ENCODE results near the gene PLXNB2.

PLXNB2 gene

GRCh38 chr22:50310949-50311444, 3.6 kb upstream of the PLXNB2 start:
- no peak for DNase-seq

GRCh38 chr22:50310031-50310722, 2.7 kb upstream of the PLXNB2 start:
- DNase-seq, result no peak

DNA sequence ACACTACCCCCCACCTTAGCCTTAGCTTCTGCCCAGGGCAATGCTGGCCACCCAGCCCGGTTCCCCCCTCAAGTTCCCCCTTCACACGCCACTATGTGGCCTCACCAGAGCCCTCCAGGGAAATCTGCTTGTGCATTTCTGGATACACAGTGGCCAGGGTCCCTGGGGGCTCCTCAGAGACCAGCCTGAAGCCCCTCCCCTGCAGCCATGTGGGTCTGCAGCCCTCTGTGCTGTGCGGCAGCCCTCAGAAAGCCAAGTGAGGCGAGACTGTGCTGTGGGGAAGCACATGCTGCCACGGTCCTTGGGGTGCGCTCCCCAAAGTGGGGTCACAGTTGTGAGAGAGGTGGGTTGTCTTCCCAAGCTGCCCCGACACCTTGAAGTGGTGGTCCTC, 2.1 kb upstream of the PLXNB2 start:
- DNase-seq, result no peak

- DNase-seq, result no peak
Measured at GRCh38 chr22:50308986-50309600, 1.6 kb upstream of the PLXNB2 start.

DNA sequence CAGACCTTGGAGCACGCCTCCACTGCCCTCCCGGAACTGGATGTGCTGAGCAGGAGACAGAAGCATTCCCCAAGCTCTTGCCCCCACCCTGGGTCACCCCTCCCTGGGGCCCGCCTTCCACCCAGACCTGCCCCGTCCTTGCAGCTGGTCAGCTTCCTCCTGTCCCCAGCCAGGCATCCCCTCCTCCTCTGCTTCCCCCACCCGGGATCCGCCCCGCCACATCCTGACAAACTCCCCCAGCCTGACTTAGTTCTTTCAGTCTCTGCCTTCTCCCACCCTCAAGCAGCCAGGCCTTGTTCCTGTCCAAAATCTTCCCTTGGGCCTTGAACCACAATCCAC, 1.1 kb upstream of the PLXNB2 start:
- DNase-seq, result no peak

GRCh38 chr22:50307890-50308596, 597 bp upstream of the PLXNB2 start:
- no peak for DNase-seq

- DNase-seq, result no peak
Measured at GRCh38 chr22:50305923-50306566, 1.4 kb downstream of the PLXNB2 start.

DNA sequence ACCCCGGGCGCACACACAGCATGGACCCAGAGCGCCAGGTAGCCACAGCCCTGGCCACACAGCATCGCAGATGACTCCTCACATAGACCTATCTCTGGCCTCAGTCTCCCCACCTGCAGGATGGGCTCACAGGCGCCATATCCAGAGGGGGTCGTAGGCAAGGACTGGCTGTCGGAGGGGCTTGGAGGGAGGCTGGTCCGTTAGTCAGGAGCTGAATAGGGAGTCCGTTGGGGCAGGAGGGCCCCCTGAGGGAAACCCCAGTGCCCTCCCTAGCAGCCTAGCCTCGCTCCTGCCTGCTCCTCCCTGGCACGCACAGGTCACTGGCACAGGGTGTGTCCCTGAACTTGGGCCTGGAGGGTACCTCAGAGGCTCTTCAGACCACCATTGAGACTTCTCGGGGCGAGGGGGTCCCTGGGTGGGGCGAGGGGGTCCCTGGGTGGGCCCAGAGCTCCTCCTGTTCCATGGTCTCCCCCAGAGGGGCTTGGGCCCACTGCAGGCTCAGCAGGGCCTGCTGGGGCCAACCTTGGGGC, 2.0 kb downstream of the PLXNB2 start:
- no peak for DNase-seq

GRCh38 chr22:50304528-50305392, 2.7 kb downstream of the PLXNB2 start:
- DNase-seq, result no peak

DNA sequence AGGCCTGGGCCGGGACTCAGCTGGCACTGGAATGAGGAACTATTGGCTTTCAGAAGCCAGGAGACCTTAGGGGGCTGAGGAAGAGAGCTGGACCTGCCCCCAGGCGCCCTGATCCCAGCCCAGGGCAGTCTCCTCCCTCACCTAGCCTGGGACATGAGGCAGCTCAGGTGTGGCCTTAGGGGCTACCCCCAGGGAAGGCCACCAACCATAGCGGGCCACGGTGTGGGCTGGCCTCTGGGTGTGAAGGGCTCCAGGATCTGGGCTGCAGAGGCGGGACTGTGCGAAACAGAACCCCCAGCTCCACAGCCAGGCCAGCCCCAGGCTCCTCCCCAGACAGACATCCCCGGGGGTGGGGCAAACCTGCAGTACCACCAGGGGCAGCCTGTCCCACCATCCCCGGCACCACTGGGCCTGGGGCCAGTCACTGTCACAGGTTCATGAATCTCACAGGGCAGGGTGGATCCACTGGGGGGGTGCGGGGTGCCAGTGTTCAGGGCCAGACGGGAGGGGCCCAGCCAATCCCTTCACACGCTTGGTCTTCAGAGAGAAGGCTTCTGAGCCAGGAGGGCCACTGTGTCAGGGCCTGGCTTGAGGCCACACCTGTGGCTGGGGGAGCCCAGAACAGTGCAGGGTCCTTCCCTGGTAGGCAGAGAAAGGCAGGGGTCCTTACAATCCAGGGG, 3.5 kb downstream of the PLXNB2 start:
- DNase-seq, result no peak

GRCh38 chr22:50303515-50303847, 4.0 kb downstream of the PLXNB2 start:
- DNase-seq, result no peak

DNA sequence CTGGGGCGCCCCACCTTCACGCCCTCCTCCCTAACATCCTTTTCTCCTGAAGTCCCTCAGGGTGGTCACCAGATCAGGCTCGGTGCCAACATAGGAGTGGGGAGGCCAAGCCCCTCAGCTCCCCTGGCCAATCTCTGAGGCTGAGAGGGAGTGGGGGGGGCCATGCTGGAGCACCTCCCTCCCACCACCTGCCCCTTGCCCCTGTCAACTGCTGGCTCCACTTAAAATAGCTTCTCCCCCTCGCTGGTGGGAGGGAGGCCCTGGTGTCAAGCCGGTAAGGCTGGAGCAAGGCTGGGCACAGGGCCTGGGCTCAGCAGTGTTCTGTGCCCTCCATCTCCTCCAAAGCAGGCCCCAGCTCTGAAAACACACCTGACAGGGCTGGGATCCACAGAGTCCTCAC, 4.9 kb downstream of the PLXNB2 start:
- no peak for DNase-seq

- DNase-seq, result no peak
Measured at GRCh38 chr22:50302041-50302541, 5.4 kb downstream of the PLXNB2 start.

- no peak for DNase-seq
Measured at GRCh38 chr22:50301581-50301991, 5.9 kb downstream of the PLXNB2 start.

- DNase-seq, result no peak
Measured at GRCh38 chr22:50300620-50301257, 6.7 kb downstream of the PLXNB2 start.

GRCh38 chr22:50299785-50300619, 7.4 kb downstream of the PLXNB2 start:
- no peak for DNase-seq

DNA sequence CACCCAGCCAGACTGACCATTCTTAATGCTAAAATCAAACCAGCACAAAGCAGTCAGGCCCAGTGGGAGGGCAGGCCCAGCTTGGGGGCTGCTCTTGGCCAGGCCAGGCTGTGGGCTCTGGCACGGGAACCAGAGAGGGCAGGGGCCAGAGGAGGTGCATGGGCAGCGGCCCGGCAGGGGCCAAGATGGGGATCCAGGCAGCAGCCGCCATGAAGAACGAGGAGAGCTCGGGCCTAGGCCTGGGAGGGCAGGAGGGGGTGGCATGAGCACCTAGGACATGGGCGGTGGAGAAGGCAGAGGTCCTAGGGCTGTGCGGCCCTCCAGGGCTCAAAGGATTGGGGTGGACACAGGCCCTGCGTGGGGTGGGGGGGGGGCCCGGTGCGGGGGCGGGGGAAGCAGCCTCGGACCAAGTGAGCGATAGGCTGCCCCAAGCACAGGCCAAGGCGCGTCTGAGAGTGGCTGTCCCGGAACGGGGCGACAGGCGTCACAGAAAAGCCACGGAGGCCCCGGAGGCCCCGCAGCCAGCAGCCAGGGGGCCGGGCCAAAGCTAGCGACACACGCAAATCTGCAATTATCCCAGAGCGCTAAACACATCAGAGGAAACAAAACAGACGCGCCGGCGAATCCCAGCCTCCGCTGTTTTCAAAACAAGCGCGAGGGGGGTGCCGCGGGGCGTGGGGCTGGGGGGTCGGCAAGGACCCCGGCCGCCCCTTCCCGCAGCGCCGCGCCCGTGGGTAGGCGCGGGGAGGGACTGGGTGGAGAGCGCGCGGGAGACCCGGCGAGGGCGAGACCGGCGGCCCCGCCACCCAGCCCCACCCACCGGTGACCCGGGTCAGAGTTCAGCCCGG, 8.3 kb downstream of the PLXNB2 start:
- DNase-seq, result no peak

GRCh38 chr22:50298266-50298637, 9.2 kb downstream of the PLXNB2 start:
- DNase-seq, result no peak

DNA sequence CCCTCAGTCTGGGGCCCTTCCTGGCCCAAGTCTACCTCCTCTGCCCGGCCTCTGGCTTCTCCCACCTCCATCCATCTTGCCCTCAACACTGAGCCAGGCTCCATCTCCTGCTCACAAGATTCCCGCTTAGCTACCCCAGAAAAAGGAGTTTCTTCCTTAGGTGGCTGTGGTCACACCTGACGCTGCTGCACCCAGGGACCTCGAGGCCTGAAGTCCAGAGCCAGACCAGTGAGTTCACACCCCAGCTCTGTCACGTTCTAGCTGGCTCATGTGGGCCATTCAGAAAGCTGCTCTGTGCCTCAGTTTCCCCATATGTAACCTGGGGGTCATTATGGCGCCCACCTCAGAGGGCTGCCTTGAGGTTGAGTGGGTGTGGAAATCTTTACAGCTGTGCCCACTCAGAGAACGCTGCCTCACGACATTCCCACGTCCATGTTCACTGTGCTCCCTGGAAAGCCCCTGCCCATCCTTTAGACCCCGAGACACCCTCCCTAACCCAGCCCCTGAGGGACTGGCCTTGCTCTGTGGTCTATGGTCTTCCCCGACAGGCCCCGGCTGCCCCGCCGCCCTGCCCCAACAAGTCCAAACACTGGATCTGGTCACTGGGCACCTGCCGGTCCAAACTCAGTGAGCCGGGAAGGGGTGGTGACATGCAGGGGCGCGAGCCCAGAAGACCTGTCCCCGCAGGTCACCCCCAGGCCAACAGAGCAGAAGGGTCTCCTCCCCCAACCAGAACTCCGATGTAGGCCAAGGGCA, 9.8 kb downstream of the PLXNB2 start:
- DNase-seq, result no peak
